GM18951 (cell line): Measurements from ENCODE around the gene C14orf93.

ENCODE experiments used
- POLR2A ChIP-seq: IDR thresholded peaks from 4 replicates; pipeline ENCODE4 v1.6.1; 2011; ENCODE audit warnings: mild to moderate bottlenecking; ENCODE audit not compliant: insufficient read length, insufficient read depth; ENCODE audit errors: extremely low read depth
- in situ Hi-C: fragments of 300-500 bp; cut with MboI; formaldehyde crosslinking; loops from one replicate; pipeline ENCODE4 v1.12.0; 2022; ENCODE audit warnings: low sequenced_read_pairs, mixed read lengths, inconsistent platforms; ENCODE audit not compliant: unreplicated experiment

The C14orf93 gene

DNA sequence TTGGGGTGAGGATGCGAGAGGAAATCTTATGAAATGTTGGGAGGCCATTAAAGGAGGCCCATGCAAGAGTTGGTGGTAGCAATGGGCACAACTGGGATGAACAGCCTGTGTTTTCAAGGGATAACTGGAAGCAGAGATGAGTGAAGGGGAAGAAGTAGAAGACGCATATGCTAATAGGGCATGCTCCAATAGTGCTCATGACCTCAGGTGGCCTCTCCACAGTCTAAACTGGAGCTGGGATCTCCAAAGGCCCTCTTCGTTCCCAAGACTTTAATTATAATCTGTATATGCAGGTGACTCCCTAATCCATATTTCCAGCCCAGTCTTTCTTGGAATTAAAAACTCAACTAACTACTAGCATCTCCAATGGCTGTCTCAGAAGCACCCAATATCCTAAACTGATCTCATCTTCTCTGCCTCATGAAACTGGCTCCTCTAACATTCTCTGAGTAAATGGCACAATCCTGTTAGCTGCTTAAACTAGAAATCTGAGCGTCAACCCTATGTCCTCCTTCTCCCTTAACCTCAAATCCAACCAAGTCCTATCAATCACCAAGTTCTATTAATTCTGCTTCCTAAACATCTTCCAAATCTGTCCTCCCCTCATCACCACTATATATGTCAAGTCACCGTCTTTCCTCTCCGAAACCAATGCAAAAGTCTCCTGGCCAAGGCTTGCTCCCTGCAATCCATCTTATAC is 24.8 kb downstream of the C14orf93 start:
- in situ Hi-C loops, result no loop called here
- no peak for TF ChIP-seq POLR2A

DNA sequence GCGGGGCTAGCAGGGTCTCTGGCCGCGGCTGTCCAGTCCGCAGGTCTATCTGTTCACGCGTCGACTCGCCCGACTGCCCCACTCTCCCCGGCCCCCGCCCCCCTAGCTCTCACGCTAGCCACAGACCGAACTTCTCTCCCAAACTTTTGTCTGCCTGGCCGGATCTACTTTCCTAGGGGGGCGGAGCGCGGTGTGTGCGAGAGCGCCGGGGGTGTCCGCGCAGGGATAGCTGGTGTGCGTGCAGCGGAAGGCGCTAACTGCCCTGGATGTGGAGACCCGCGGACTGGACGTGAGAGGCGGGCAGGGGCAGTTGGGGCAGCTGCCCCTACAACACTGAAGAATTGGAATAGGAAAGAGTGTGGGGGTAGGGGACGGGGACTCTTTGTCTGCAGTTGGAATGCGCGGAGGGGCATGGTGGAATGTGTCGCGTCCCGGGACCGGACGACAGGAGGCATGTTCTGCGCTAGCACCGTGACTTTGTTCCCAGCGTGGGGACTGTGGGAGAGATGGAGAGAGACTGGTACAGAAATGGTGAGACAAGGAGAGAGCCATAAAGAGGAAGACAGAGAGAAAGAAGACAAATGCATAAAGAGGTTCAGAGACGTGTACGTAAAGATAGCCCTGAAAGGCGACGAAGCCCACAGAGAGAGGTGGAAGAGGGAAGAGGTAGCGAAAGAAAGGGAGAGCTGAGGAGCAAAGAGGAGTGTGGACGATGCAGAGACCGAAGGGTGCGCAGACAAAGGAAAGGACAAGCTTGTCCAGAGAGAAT is 27.3 kb downstream of the C14orf93 start, which contains the start of gene AJUBA:
TSS of gene AJUBA (minus strand) at position 75 of the 769 bp plus-strand sequence. CDS start 285 bp downstream, outside the sequence.
- in situ Hi-C loops, result no loop called here
- peak; percentile 16 for TF ChIP-seq POLR2A

GRCh38 chr14:22981876-22982476 is 28.0 kb downstream of the C14orf93 start:
- TF ChIP-seq POLR2A, result no peak

GRCh38 chr14:22981090-22981875 is 28.7 kb downstream of the C14orf93 start:
- in situ Hi-C loops, result no loop called here
- no peak for TF ChIP-seq POLR2A

More at GRCh38 chr14:22981876-22982476, 28.0 kb downstream of the C14orf93 start:
- in situ Hi-C loops, result no loop called here

DNA sequence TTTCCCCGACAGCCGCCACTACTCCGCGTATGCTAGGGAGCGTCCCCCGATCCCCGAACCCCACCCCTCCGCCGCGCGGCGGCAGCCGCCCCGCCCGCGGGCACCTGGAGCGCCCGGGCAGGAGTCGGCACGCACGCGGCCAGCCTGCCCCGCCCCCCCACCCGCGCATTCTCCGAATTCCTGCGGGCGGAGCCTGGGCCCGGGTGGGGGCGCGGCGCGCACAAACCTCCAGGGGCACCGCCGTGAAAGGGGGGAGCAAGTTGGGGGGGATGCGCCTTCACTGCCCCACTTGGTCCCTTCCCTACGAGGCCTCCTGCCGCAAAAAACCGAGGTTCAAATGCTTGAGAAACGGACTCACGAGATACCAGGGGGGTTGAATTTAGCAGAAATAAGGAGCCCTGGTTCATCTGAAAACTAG is 29.3 kb downstream of the C14orf93 start:
- in situ Hi-C loops, result no loop called here
- no peak for TF ChIP-seq POLR2A

DNA sequence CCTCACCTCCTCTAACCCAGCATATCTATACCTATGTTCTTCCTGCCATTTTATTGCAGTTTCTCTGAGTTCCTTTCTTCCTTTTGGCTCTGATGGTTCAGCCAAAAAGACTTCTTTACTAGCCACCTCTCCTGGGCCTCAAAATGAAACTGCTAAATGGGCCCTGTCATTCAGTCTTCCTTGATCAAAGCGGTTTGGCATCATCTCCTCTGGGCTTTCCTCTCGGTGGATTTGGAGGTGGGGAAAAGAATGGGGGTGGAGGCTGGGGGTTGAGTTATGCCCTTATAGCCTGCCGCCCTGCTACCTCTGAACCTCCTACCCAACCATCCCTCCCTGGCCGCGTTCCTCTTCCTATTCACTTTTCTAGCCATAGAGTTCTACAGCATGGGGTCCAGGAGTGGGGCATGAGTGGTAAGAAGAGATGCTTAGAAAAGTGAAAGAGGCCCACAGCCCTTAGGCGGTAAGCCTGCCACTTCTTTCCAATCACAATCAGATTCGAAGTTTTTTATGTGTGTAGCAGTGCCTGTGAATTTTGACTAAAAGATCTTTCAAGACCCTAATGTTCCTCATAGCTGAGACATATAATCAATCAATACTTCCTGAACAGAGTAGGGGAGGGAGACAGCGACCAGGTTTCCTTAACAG is 30.1 kb downstream of the C14orf93 start:
- TF ChIP-seq POLR2A, result no peak

DNA sequence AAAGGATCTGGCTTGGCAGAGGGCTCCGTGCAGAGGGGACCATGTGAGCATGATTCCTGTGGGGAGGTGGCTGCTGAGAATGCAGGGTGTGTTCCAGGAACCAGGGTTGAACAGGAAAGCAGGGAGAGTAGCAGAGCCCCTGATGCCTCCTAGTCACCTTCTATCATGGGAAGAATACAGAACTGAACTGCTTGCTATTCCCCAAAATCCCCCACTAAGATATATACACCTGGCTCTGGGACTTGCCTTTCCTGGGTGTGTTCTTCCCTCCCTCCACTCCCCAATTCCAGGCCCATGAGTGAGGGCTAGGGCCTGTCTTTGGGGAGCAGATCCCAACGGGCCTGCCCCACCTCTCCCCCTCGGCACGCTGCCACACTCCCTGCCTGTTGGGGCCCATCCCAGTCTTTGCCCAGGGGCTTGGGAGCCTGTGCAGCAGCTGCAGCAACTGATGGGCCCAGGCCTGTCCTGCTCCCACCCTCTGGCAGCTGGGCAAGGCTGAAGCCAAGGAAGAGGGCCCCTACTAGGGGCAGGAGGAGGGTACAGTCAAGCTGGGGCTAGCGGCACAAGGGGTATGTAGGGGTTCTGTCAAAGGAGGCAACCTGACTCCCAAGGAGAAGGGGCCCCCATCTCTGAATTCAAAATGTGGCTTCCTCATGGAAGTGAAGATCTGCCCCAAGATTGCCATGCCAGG is 30.8 kb downstream of the C14orf93 start:
- no peak for TF ChIP-seq POLR2A
- in situ Hi-C loops, result no loop called here

More for the DNA sequence above, 30.1 kb downstream of the C14orf93 start:
- in situ Hi-C loops, result no loop called here

GRCh38 chr14:22978487-22978837 is 31.5 kb downstream of the C14orf93 start:
- in situ Hi-C loops, result no loop called here
- no peak for TF ChIP-seq POLR2A

DNA sequence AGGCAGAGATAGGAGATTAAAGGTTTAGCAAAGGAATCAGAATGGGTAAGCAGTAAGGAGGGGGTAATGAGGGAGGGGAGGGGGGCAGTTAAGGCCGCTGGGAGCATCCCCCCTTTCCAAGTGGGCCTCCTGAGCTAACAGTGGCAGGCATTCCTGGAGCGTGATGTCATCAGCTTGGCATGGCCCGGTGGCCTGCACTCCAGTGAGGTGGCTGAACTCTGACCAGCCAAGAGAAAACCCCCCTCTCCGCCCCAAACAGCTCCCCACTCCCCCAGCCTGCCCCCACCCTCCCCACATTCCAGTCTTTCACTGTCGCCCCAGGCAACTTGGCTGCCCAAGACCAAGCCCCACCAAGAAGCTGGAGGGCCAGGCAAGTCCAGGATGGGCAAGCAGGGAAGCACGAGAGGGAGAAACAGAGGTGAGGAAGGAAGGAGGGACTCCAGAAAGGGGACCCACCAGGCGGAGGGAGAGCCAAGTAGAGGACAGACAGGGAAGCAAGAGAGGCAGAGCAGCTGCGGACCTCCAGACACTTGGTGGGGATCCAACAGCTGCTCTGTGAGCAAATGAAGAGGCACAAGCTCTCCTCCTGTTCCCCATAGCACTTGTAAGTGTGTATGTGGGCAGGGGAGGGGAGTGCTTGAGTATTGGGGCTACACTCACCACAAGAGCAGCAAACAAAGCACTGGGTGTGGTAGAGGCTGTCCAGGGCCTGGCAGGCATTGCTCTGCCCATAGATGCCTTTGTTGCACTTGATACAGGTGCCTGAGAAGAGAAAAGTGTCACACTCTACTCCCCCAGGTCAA is 32.1 kb downstream of the C14orf93 start:
- in situ Hi-C loops, result no loop called here
- TF ChIP-seq POLR2A, result no peak

GRCh38 chr14:22977434-22977683 is 32.6 kb downstream of the C14orf93 start:
- TF ChIP-seq POLR2A, result no peak
- in situ Hi-C loops, result no loop called here

DNA sequence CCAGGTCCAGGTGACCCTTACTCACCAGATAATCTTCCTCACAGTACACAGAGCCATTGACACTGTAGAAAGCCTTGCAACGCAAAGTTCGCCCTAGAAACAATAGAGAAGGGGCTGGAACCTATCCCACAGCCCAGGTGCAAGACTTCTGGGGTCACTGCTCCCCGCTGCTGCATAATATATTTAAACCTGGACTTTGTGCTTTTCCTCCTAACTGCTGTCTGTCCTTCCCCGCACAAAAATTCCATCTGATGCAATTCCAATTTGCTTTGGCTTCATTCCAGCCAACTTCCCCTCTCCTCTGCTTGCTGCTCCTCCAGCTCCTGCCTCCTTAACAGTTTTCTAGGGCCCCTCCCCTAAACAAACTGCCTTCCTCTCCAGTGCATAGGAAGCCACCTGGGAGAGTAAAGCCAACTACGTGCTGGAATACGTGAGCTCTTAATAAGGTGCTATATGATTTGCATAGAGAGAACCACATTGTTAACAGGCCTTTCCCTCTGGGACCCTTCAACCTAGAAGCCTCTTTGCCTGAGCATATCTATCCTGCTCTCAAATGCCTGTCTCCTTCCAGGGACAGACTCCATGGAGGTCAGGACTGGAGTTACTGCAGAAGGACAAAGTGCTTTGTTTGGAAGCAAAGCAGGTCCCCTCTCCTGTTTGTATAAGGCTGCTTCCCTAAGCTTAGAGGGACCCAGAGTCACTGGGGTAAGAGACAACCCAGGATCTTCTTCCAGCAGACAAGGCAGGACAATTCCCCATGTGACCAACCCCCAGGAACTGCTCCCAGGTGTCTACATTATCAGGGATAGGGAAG is 33.1 kb downstream of the C14orf93 start:
- TF ChIP-seq POLR2A, result no peak
- in situ Hi-C loops, result no loop called here
